SK-N-SH treated with all-trans-retinoic acid at 6 μM for 48 hours (cell line): ENCODE data around the gene TIGD3.

Experiments
- ATAC-seq: fragments of 200-7000 bp; cut with Tn5 transposase; 3 replicates; pipeline ENCODE4 v1.9.1; 2020; ENCODE audit warnings: mild to moderate bottlenecking, moderate library complexity
- ARNTL ChIP-seq: fragments of 450-650 bp; formaldehyde crosslinking; IDR thresholded peaks from 2 replicates; pipeline ENCODE4 v1.5.0; 2020; ENCODE audit warnings: low read depth, mild to moderate bottlenecking, moderate library complexity, borderline replicate concordance
- BACH2 ChIP-seq: fragments of 250-450 bp; sonication (Bioruptor Pico); IDR thresholded peaks from 2 replicates; pipeline ENCODE4 v1.9.0; 2021; ENCODE audit warnings: mild to moderate bottlenecking, borderline replicate concordance
- CSDC2 ChIP-seq: fragments of 250-450 bp; sonication (Bioruptor Pico); IDR thresholded peaks from 2 replicates; pipeline ENCODE4 v1.5.0; 2020; ENCODE audit warnings: mild to moderate bottlenecking, moderate library complexity
- ESRRG ChIP-seq: fragments of 250-450 bp; sonication (Bioruptor Pico); IDR thresholded peaks from 2 replicates; pipeline ENCODE4 v1.6.1; 2021; ENCODE audit warnings: mild to moderate bottlenecking
- GLIS3 ChIP-seq: fragments of 250-450 bp; sonication (Bioruptor Pico); IDR thresholded peaks from 2 replicates; pipeline ENCODE4 v1.5.0; 2020; ENCODE audit warnings: mild to moderate bottlenecking, moderate library complexity
- ISL1 ChIP-seq: fragments of 250-450 bp; sonication (Bioruptor Pico); IDR thresholded peaks from 2 replicates; pipeline ENCODE4 v2.1.2; 2022; ENCODE audit warnings: mild to moderate bottlenecking, moderate library complexity
- OSR1 ChIP-seq: fragments of 250-450 bp; sonication (Bioruptor Pico); IDR thresholded peaks from 2 replicates; pipeline ENCODE4 v1.8.0; 2022; ENCODE audit warnings: moderate library complexity, mild to moderate bottlenecking, inconsistent platforms
- RARB ChIP-seq: fragments of 250-450 bp; sonication (Bioruptor Pico); IDR thresholded peaks from 2 replicates; pipeline ENCODE4 v1.8.0; 2021; ENCODE audit warnings: mild to moderate bottlenecking, moderate library complexity
- SNAI2 ChIP-seq: fragments of 250-450 bp; sonication (Bioruptor Pico); IDR thresholded peaks from 2 replicates; pipeline ENCODE4 v1.5.0; 2020; ENCODE audit warnings: mild to moderate bottlenecking, moderate library complexity
- TCF4 ChIP-seq: fragments of 250-450 bp; sonication (Bioruptor Pico); IDR thresholded peaks from 2 replicates; pipeline ENCODE4 v1.8.0; 2021; ENCODE audit warnings: mild to moderate bottlenecking, moderate library complexity, borderline replicate concordance
- TOX ChIP-seq: fragments of 250-450 bp; sonication (Bioruptor Pico); IDR thresholded peaks from 2 replicates; pipeline ENCODE4 v1.8.0; 2021; ENCODE audit warnings: mild to moderate bottlenecking, moderate library complexity, borderline replicate concordance
- ZFP3 ChIP-seq: fragments of 250-450 bp; sonication (Bioruptor Pico); IDR thresholded peaks from 2 replicates; pipeline ENCODE4 v1.5.0; 2020; ENCODE audit warnings: mild to moderate bottlenecking, moderate library complexity
- ZNF565 ChIP-seq: fragments of 450-650 bp; formaldehyde crosslinking; conservative IDR thresholded peaks from 2 replicates; pipeline ENCODE4 v1.5.0; 2020; ENCODE audit warnings: low read depth, mild to moderate bottlenecking, moderate library complexity
- ZNF70 ChIP-seq: fragments of 450-650 bp; formaldehyde crosslinking; IDR thresholded peaks from 2 replicates; pipeline ENCODE4 v1.5.0; 2020; ENCODE audit warnings: mild to moderate bottlenecking, moderate library complexity
- ZNF8 ChIP-seq: fragments of 450-650 bp; formaldehyde crosslinking; IDR thresholded peaks from 2 replicates; pipeline ENCODE4 v1.5.0; 2020; ENCODE audit warnings: mild to moderate bottlenecking, moderate library complexity
- TF ChIP-seq, protein P1 (sequence below): fragments of 250-450 bp; sonication (Bioruptor Pico); IDR thresholded peaks from 2 replicates; pipeline ENCODE4 v1.5.1; 2020; ENCODE audit warnings: low read depth, mild to moderate bottlenecking, moderate library complexity
- TF ChIP-seq, protein P2 (sequence below): fragments of 250-450 bp; sonication (Bioruptor Pico); IDR thresholded peaks from 2 replicates; pipeline ENCODE4 v1.8.0; 2020; ENCODE audit warnings: mild to moderate bottlenecking, moderate library complexity, borderline replicate concordance
- TF ChIP-seq, protein P3 (sequence below): fragments of 250-450 bp; sonication (Bioruptor Pico); IDR thresholded peaks from 2 replicates; pipeline ENCODE4 v1.5.1; 2021; ENCODE audit warnings: mild to moderate bottlenecking, moderate library complexity
- TF ChIP-seq, protein P4 (sequence below): fragments of 250-450 bp; sonication (Bioruptor Pico); IDR thresholded peaks from 2 replicates; pipeline ENCODE4 v1.5.0; 2020; ENCODE audit warnings: mild to moderate bottlenecking, moderate library complexity
- TF ChIP-seq, protein P5 (sequence below): fragments of 250-450 bp; sonication (Bioruptor Pico); IDR thresholded peaks from 2 replicates; pipeline ENCODE4 v1.8.0; 2021; ENCODE audit warnings: low read depth, mild to moderate bottlenecking, moderate library complexity, borderline replicate concordance

TIGD3 gene

DNA sequence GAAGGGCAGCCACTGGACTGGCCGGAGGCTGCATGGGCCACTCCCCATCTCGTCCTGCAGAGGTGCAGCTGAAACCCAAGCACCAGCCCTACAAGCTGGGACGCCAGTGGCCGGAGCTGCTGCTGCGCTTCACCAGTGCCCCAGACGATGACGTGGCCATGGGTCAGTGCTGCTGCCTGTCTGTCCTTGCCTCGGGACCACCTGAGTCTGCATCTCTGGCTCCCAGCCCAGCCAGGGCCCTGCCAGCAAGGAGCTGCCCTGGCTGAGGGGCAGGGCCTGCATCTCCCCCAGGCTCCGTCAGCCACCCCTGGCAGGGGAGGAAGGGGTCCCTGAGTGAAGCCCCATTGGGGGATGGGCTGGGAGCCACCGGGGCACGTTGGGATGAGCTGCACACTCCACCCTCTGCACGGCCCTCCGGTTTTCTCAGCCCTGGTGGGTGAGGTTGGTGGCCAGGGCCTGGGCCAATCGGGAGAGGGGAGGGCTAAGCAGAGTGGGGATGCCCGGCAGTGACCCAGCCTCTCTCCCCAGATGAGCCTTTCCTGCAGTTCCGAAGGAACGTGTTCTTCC, 39.0 kb downstream of the TIGD3 start:
- ATAC-seq, result no peak
- no peak for TF ChIP-seq ESRRG (CRISPR knock-in tag)
- TF ChIP-seq, protein P1, sequence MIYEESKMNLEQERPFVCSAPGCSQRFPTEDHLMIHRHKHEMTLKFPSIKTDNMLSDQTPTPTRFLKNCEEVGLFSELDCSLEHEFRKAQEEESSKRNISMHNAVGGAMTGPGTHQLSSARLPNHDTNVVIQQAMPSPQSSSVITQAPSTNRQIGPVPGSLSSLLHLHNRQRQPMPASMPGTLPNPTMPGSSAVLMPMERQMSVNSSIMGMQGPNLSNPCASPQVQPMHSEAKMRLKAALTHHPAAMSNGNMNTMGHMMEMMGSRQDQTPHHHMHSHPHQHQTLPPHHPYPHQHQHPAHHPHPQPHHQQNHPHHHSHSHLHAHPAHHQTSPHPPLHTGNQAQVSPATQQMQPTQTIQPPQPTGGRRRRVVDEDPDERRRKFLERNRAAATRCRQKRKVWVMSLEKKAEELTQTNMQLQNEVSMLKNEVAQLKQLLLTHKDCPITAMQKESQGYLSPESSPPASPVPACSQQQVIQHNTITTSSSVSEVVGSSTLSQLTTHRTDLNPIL (CRISPR knock-in tag), result no peak
- TF ChIP-seq, protein P2, sequence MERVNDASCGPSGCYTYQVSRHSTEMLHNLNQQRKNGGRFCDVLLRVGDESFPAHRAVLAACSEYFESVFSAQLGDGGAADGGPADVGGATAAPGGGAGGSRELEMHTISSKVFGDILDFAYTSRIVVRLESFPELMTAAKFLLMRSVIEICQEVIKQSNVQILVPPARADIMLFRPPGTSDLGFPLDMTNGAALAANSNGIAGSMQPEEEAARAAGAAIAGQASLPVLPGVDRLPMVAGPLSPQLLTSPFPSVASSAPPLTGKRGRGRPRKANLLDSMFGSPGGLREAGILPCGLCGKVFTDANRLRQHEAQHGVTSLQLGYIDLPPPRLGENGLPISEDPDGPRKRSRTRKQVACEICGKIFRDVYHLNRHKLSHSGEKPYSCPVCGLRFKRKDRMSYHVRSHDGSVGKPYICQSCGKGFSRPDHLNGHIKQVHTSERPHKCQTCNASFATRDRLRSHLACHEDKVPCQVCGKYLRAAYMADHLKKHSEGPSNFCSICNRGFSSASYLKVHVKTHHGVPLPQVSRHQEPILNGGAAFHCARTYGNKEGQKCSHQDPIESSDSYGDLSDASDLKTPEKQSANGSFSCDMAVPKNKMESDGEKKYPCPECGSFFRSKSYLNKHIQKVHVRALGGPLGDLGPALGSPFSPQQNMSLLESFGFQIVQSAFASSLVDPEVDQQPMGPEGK (CRISPR knock-in tag), result no peak
- TF ChIP-seq ZNF8 (CRISPR knock-in tag), result no peak
- no peak for TF ChIP-seq SNAI2 (CRISPR knock-in tag)
- TF ChIP-seq CSDC2, result no peak
- no peak for TF ChIP-seq TOX
- TF ChIP-seq TCF4 (CRISPR knock-in tag), result no peak
- TF ChIP-seq, protein P3, sequence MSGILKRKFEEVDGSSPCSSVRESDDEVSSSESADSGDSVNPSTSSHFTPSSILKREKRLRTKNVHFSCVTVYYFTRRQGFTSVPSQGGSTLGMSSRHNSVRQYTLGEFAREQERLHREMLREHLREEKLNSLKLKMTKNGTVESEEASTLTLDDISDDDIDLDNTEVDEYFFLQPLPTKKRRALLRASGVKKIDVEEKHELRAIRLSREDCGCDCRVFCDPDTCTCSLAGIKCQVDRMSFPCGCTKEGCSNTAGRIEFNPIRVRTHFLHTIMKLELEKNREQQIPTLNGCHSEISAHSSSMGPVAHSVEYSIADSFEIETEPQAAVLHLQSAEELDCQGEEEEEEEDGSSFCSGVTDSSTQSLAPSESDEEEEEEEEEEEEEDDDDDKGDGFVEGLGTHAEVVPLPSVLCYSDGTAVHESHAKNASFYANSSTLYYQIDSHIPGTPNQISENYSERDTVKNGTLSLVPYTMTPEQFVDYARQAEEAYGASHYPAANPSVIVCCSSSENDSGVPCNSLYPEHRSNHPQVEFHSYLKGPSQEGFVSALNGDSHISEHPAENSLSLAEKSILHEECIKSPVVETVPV, result no peak
- no peak for TF ChIP-seq ISL1 (CRISPR knock-in tag)
- TF ChIP-seq GLIS3 (CRISPR knock-in tag), result no peak
- TF ChIP-seq ZFP3 (CRISPR knock-in tag), result no peak
- TF ChIP-seq ZNF565 (CRISPR knock-in tag), result no peak
- TF ChIP-seq BACH2 (CRISPR knock-in tag), result no peak
- TF ChIP-seq ARNTL (CRISPR knock-in tag), result no peak
- TF ChIP-seq, protein P4, sequence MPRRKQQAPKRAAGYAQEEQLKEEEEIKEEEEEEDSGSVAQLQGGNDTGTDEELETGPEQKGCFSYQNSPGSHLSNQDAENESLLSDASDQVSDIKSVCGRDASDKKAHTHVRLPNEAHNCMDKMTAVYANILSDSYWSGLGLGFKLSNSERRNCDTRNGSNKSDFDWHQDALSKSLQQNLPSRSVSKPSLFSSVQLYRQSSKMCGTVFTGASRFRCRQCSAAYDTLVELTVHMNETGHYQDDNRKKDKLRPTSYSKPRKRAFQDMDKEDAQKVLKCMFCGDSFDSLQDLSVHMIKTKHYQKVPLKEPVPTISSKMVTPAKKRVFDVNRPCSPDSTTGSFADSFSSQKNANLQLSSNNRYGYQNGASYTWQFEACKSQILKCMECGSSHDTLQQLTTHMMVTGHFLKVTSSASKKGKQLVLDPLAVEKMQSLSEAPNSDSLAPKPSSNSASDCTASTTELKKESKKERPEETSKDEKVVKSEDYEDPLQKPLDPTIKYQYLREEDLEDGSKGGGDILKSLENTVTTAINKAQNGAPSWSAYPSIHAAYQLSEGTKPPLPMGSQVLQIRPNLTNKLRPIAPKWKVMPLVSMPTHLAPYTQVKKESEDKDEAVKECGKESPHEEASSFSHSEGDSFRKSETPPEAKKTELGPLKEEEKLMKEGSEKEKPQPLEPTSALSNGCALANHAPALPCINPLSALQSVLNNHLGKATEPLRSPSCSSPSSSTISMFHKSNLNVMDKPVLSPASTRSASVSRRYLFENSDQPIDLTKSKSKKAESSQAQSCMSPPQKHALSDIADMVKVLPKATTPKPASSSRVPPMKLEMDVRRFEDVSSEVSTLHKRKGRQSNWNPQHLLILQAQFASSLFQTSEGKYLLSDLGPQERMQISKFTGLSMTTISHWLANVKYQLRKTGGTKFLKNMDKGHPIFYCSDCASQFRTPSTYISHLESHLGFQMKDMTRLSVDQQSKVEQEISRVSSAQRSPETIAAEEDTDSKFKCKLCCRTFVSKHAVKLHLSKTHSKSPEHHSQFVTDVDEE (CRISPR knock-in tag), result no peak

DNA sequence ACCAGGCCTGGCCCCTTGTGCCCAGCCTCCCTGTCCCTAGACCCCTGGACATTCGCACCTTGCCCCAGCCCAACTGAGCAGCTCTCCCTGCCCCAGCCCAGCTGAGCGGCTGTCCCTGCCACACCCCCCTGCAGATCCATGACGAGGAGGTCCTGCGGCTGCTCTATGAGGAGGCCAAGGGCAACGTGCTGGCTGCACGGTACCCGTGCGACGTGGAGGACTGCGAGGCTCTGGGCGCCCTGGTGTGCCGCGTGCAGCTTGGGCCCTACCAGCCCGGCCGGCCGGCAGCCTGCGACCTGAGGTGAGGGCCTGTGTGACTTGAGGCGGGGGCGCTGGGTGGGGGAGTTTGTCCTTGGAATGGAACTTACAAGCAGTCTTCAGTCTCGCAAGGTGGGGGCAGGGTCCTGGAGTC, 39.6 kb downstream of the TIGD3 start:
- no peak for ATAC-seq
- TF ChIP-seq TCF4 (CRISPR knock-in tag), result no peak
- TF ChIP-seq, protein P1 (CRISPR knock-in tag), result no peak
- no peak for TF ChIP-seq OSR1 (CRISPR knock-in tag)
- TF ChIP-seq, protein P5, sequence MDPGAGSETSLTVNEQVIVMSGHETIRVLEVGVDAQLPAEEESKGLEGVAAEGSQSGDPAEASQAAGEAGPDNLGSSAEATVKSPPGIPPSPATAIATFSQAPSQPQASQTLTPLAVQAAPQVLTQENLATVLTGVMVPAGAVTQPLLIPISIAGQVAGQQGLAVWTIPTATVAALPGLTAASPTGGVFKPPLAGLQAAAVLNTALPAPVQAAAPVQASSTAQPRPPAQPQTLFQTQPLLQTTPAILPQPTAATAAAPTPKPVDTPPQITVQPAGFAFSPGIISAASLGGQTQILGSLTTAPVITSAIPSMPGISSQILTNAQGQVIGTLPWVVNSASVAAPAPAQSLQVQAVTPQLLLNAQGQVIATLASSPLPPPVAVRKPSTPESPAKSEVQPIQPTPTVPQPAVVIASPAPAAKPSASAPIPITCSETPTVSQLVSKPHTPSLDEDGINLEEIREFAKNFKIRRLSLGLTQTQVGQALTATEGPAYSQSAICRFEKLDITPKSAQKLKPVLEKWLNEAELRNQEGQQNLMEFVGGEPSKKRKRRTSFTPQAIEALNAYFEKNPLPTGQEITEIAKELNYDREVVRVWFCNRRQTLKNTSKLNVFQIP (CRISPR knock-in tag), result no peak
- no peak for TF ChIP-seq ZNF8 (CRISPR knock-in tag)
- no peak for TF ChIP-seq ZNF565 (CRISPR knock-in tag)
- TF ChIP-seq RARB, result no peak
- no peak for TF ChIP-seq ZNF70 (CRISPR knock-in tag)
- TF ChIP-seq ISL1 (CRISPR knock-in tag), result no peak
